Nephron (organoid): ENCODE results near the gene PLXNA4.

Experiments
- H3K27ac Mint-ChIP-seq, 3 experiments: 2 replicates each; pipeline ENCODE4 v1.8.0; 2020; ENCODE audit warnings: mixed read lengths in 3 of 3, mild to moderate bottlenecking in 2 of 3, moderate library complexity in 1 of 3
- H3K27me3 Mint-ChIP-seq: 2 replicates; pipeline ENCODE4 v1.8.0; 2021; ENCODE audit warnings: low read depth, mild to moderate bottlenecking, moderate library complexity, mixed read lengths
- H3K36me3 Mint-ChIP-seq: 2 replicates; pipeline ENCODE4 v1.8.0; 2020; ENCODE audit warnings: low read depth, mixed read lengths
- H3K4me1 Mint-ChIP-seq: 2 replicates; pipeline ENCODE4 v1.8.0; 2020; ENCODE audit warnings: mixed read lengths
- H3K4me3 Mint-ChIP-seq, 3 experiments: 2 replicates each; pipeline ENCODE4 v1.8.0; 2020; ENCODE audit warnings: mild to moderate bottlenecking in 3 of 3, mixed read lengths in 3 of 3, moderate library complexity in 2 of 3
- H3K9me3 Mint-ChIP-seq: 2 replicates; pipeline ENCODE4 v1.8.0; 2020; ENCODE audit warnings: mixed read lengths
- TF ChIP-seq, protein P1 (sequence below), 3 experiments: fragments of 200-600 bp; sonication (generic); IDR thresholded peaks; one replicate each; pipeline ENCODE4 v1.5.0; 2021; ENCODE audit warnings: antibody characterized with exemption in 3 of 3; ENCODE audit not compliant: unreplicated experiment in 3 of 3

The PLXNA4 gene

DNA sequence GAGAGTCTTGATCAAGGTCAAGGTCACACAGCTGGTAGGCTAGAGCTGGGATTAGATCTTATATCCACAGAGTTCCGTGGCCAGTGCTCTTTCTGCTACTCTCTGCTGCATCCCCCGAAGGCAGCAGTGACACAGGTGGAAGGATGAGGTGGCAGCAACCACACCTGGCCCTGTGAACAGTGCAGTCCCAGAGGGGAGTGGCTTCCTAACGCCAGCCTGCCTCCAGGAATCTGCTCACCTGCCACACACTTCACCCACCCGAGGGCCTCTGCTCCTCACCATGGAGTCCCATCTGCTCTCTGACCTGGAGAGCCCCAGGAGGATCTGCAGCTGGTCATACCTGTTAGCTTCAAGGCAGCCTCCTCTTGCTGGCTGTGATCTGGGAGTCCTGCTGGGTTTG, 484.2 kb downstream of the PLXNA4 start:
- no peaks in the 10 kb centered on the region for H3K36me3 Mint-ChIP-seq
- peaks cover 4% of the 10 kb centered on the region for H3K4me1 Mint-ChIP-seq
- no peaks in the 10 kb centered on the region for H3K9me3 Mint-ChIP-seq
- H3K4me3 Mint-ChIP-seq: no peak overlapping the region
- TF ChIP-seq, protein P1, sequence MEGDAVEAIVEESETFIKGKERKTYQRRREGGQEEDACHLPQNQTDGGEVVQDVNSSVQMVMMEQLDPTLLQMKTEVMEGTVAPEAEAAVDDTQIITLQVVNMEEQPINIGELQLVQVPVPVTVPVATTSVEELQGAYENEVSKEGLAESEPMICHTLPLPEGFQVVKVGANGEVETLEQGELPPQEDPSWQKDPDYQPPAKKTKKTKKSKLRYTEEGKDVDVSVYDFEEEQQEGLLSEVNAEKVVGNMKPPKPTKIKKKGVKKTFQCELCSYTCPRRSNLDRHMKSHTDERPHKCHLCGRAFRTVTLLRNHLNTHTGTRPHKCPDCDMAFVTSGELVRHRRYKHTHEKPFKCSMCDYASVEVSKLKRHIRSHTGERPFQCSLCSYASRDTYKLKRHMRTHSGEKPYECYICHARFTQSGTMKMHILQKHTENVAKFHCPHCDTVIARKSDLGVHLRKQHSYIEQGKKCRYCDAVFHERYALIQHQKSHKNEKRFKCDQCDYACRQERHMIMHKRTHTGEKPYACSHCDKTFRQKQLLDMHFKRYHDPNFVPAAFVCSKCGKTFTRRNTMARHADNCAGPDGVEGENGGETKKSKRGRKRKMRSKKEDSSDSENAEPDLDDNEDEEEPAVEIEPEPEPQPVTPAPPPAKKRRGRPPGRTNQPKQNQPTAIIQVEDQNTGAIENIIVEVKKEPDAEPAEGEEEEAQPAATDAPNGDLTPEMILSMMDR (IDR thresholded peaks at IDR 0.05; ENCODE audit: unreplicated experiment in 3 of 3): no peak
- H3K27me3 Mint-ChIP-seq: peaks cover 35% of the 10 kb centered on the region
- no peak overlapping the region for H3K27ac Mint-ChIP-seq

DNA sequence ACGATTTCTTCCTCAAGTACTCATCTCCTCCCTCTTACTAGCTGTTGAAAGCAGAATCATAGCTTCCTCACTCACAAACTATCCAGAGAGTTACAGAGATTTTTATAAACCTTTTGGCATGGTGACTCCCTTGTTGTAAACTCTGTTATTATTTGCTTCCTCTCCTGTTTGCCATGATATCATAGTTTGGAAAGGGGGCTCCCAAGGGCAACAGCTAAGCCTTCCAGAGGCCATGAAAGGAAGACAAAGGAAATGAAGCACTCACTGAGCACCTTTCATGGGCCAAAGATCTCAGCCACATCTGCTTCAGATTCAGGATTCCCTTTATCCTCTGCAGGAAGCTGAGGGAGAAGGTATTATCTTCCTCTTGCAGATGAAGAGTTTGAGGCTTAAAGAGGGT, 484.6 kb downstream of the PLXNA4 start:
- Mint-ChIP-seq H3K27me3 (peaks cover 31% of the 10 kb centered on the region), H3K9me3 (no peaks in the 10 kb centered on the region), H3K27ac (peak overlapping the region in 1 of 3 experiments; percentile 24), H3K4me1 (peaks cover 4% of the 10 kb centered on the region), H3K4me3 (no peak overlapping the region), H3K36me3 (no peaks in the 10 kb centered on the region)
- TF ChIP-seq, protein P1 (IDR thresholded peaks at IDR 0.05; ENCODE audit: unreplicated experiment in 3 of 3): no peak

DNA sequence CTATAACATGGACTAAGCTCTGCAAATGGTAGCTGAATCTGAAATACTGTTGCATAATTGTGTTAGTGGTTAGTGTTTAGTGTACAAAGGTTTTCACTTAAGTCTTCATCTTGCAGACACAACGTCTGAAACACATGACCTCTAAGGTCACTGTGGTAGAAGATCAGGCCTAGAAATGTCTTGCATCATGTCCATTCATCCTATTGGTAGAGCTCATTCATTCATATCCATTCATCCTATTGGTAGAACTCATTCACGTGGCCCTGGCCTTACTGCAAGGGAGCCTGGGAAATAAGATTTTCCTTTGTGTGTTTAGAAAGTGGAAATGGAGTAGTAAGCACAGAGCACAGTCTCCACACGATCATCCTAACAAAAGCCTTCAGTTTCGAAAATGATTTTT, 485.8 kb downstream of the PLXNA4 start:
- peaks cover 4% of the 10 kb centered on the region for H3K4me1 Mint-ChIP-seq
- H3K9me3 Mint-ChIP-seq: no peaks in the 10 kb centered on the region
- peaks cover 31% of the 10 kb centered on the region for H3K27me3 Mint-ChIP-seq
- TF ChIP-seq, protein P1 (IDR thresholded peaks at IDR 0.05; ENCODE audit: unreplicated experiment in 3 of 3): no peak
- H3K36me3 Mint-ChIP-seq: no peaks in the 10 kb centered on the region
- H3K4me3 Mint-ChIP-seq: no peak overlapping the region
- no peak overlapping the region for H3K27ac Mint-ChIP-seq

DNA sequence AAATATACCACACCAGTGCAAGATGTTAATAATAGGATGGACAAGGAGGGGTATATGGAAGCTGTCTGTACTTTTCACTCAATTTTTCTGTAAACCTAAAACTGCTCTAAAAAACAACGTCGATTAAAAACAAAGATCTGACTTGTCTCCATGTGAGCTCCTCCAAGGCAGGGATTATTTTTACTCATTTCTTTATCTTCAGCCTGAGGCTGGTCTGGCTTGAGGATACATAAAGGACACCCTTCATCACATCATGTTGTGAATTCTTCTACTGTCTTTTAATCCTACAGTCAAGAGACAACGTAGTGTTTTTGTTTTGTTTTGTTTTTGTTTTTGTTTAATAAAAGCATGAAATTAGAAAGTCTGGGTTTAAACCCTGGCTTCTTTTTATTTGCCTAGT, 486.9 kb downstream of the PLXNA4 start:
- Mint-ChIP-seq H3K27ac (no peak overlapping the region), H3K4me3 (no peak overlapping the region)
- TF ChIP-seq, protein P1 (IDR thresholded peaks at IDR 0.05; ENCODE audit: unreplicated experiment in 3 of 3): no peak

DNA sequence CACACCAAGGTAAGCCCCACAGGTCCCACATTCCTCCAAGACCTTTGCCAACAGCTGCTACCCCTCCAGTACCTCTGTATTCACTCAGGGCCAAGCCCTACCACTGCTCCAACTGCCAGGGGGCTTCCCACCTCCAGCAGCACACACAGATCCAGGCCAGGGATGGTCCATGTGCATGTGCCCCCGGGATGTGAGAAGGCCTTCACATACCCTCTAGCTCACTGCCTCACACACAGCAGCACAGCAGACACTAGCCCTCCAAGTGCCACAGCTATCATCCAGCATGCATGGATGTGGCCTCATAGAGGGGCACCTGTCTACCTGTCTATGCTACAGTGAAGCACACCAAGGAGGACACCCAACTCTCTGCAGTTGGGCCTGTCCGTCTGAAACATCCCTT, 488.8 kb downstream of the PLXNA4 start:
- TF ChIP-seq, protein P1 (IDR thresholded peaks at IDR 0.05; ENCODE audit: unreplicated experiment in 3 of 3): no peak
- Mint-ChIP-seq H3K9me3 (no peaks in the 10 kb centered on the region), H3K4me1 (peaks cover 26% of the 10 kb centered on the region), H3K36me3 (no peaks in the 10 kb centered on the region), H3K27me3 (peaks cover 29% of the 10 kb centered on the region), H3K4me3 (no peak overlapping the region), H3K27ac (no peak overlapping the region)

More for the DNA sequence above, 486.9 kb downstream of the PLXNA4 start:
- H3K36me3 Mint-ChIP-seq: no peaks in the 10 kb centered on the region
- peaks cover 30% of the 10 kb centered on the region for H3K27me3 Mint-ChIP-seq
- no peaks in the 10 kb centered on the region for H3K9me3 Mint-ChIP-seq
- H3K4me1 Mint-ChIP-seq: peaks cover 6% of the 10 kb centered on the region

DNA sequence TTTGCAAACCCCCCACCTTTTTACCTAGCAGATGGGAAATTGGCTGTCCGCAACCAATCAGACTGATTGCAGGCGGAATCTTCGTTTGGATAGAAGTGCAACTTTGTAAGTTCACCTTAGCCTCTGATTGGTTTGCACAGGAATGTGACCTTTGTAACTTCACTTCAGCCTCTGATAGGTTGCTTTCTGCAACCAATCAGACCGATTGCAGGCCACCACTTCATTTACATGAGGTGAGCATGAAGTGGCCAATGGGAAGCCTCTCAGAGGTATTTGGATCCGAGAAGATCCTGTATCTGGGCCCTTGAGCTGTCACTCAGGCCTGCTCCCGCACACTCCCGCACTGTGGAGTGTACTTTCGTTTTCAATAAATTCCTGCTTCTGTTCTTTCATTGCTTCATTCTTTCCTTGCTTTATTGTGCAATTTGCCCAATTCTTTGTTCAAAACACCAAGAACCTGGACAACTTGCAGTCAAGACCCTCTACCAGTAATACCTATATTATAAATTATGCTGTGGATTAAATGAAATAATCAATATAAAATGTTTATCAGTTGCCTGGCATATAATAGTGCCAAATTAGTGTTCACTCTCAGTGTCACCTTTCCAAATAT, 491.4 kb downstream of the PLXNA4 start:
- H3K27ac Mint-ChIP-seq: no peak overlapping the region
- TF ChIP-seq, protein P1 (IDR thresholded peaks at IDR 0.05; ENCODE audit: unreplicated experiment in 3 of 3): no peak
- H3K4me3 Mint-ChIP-seq: no peak overlapping the region
- peaks cover 29% of the 10 kb centered on the region for H3K27me3 Mint-ChIP-seq
- H3K4me1 Mint-ChIP-seq: peaks cover 47% of the 10 kb centered on the region
- H3K36me3 Mint-ChIP-seq: no peaks in the 10 kb centered on the region
- H3K9me3 Mint-ChIP-seq: no peaks in the 10 kb centered on the region
